ENCODE results near the gene ABCC4.
"Not testable (repeated sequence)": the region's sequence is repeated elsewhere in the genome, so short reads cannot be mapped to it uniquely, and the experiment has no call there.

ABCC4 gene

GRCh38 chr13:95185851-95186250 is 115.4 kb downstream of the ABCC4 start:
- peak overlapping the region; percentile 82 for H3K27ac Mint-ChIP-seq
- H3K36me3 Mint-ChIP-seq, result no peaks in the 10 kb centered on the region
- ATAC-seq, result peak; percentile 68
- peak overlapping the region; percentile 43 for H3K4me3 Mint-ChIP-seq
- H3K9me3 Mint-ChIP-seq, result no peaks in the 10 kb centered on the region
- H3K4me1 Mint-ChIP-seq, result peaks cover 33% of the 10 kb centered on the region
- no peak for DNase-seq (ENCODE audit: low spot score in 2 of 2)

GRCh38 chr13:95185311-95185710 is 115.9 kb downstream of the ABCC4 start:
- Mint-ChIP-seq H3K36me3 (no peaks in the 10 kb centered on the region), H3K9me3 (no peaks in the 10 kb centered on the region), H3K4me3 (peak overlapping the region; percentile 43), H3K27ac (peak overlapping the region; percentile 82), H3K4me1 (peaks cover 37% of the 10 kb centered on the region)
- DNase-seq (ENCODE audit: low spot score in 2 of 2) (no peak), ATAC-seq (no peak)

GRCh38 chr13:95184317-95184716 is 116.9 kb downstream of the ABCC4 start:
- Mint-ChIP-seq H3K4me1 (peaks cover 37% of the 10 kb centered on the region), H3K9me3 (no peaks in the 10 kb centered on the region), H3K27ac (peak overlapping the region; percentile 47), H3K36me3 (no peaks in the 10 kb centered on the region), H3K4me3 (peak overlapping the region; percentile 14)
- no peak for DNase-seq (ENCODE audit: low spot score in 2 of 2)
- peak; percentile 71 for ATAC-seq

- Mint-ChIP-seq H3K36me3 (no peaks in the 10 kb centered on the region), H3K9me3 (no peaks in the 10 kb centered on the region), H3K4me3 (no peak overlapping the region), H3K27ac (no peak overlapping the region), H3K4me1 (peaks cover 37% of the 10 kb centered on the region)
- ATAC-seq (no peak), DNase-seq (ENCODE audit: low spot score in 2 of 2) (no peak)
These were observed 118.5 kb downstream of the ABCC4 start for GRCh38 chr13:95182570-95183265.

GRCh38 chr13:95181586-95181985 is 119.7 kb downstream of the ABCC4 start:
- peaks cover 6% of the 10 kb centered on the region for H3K36me3 Mint-ChIP-seq
- H3K27ac Mint-ChIP-seq, result no peak overlapping the region
- DNase-seq (ENCODE audit: low spot score in 2 of 2) (no peak), ATAC-seq (peak; percentile 78)
- no peak overlapping the region for H3K4me3 Mint-ChIP-seq
- no peaks in the 10 kb centered on the region for H3K9me3 Mint-ChIP-seq
- peaks cover 34% of the 10 kb centered on the region for H3K4me1 Mint-ChIP-seq

- ATAC-seq (peak; percentile 31), DNase-seq (ENCODE audit: low spot score in 2 of 2) (no peak)
- H3K4me1 Mint-ChIP-seq, result peaks cover 26% of the 10 kb centered on the region
- no peaks in the 10 kb centered on the region for H3K9me3 Mint-ChIP-seq
- H3K4me3 Mint-ChIP-seq, result no peak overlapping the region
- H3K36me3 Mint-ChIP-seq, result peaks cover 6% of the 10 kb centered on the region
- H3K27ac Mint-ChIP-seq, result no peak overlapping the region
These were observed 120.6 kb downstream of the ABCC4 start for GRCh38 chr13:95180513-95181245.

GRCh38 chr13:95176611-95177259 is 124.5 kb downstream of the ABCC4 start:
- no peak for DNase-seq (ENCODE audit: low spot score in 2 of 2)
- ATAC-seq, result peak; percentile 33
- H3K4me1 Mint-ChIP-seq, result peaks cover 18% of the 10 kb centered on the region
- H3K36me3 Mint-ChIP-seq, result peaks cover 10% of the 10 kb centered on the region
- H3K27ac Mint-ChIP-seq, result no peak overlapping the region
- H3K4me3 Mint-ChIP-seq, result no peak overlapping the region
- no peaks in the 10 kb centered on the region for H3K9me3 Mint-ChIP-seq

- H3K4me1 Mint-ChIP-seq, result peaks cover 6% of the 10 kb centered on the region
- H3K9me3 Mint-ChIP-seq, result no peaks in the 10 kb centered on the region
- no peak for DNase-seq (ENCODE audit: low spot score in 2 of 2)
- ATAC-seq, result no peak
- no peak overlapping the region for H3K27ac Mint-ChIP-seq
- H3K4me3 Mint-ChIP-seq, result no peak overlapping the region
- peaks cover 16% of the 10 kb centered on the region for H3K36me3 Mint-ChIP-seq
These were observed 126.7 kb downstream of the ABCC4 start for GRCh38 chr13:95174517-95174916.

- ATAC-seq (no peak), DNase-seq (ENCODE audit: low spot score in 2 of 2) (no peak)
- H3K27ac Mint-ChIP-seq, result no peak overlapping the region
- no peak overlapping the region for H3K4me3 Mint-ChIP-seq
- H3K9me3 Mint-ChIP-seq, result no peaks in the 10 kb centered on the region
- peaks cover 20% of the 10 kb centered on the region for H3K36me3 Mint-ChIP-seq
- peaks cover 4% of the 10 kb centered on the region for H3K4me1 Mint-ChIP-seq
These were observed 133.1 kb downstream of the ABCC4 start for GRCh38 chr13:95168191-95168590.

- H3K9me3 Mint-ChIP-seq; ATAC-seq; H3K27ac Mint-ChIP-seq; DNase-seq (ENCODE audit: low spot score in 2 of 2); H3K4me3 Mint-ChIP-seq; H3K4me1 Mint-ChIP-seq: not testable (repeated sequence)
- H3K36me3 Mint-ChIP-seq, result peaks cover 18% of the 10 kb centered on the region
These were observed 134.2 kb downstream of the ABCC4 start for GRCh38 chr13:95167003-95167402.

GRCh38 chr13:95164830-95165229 is 136.4 kb downstream of the ABCC4 start:
- Mint-ChIP-seq H3K27ac (no peak overlapping the region), H3K36me3 (peaks cover 12% of the 10 kb centered on the region), H3K4me3 (no peak overlapping the region), H3K4me1 (no peaks in the 10 kb centered on the region), H3K9me3 (no peaks in the 10 kb centered on the region)
- DNase-seq (ENCODE audit: low spot score in 2 of 2) (no peak), ATAC-seq (no peak)

GRCh38 chr13:95160112-95160906 is 140.9 kb downstream of the ABCC4 start:
- no peaks in the 10 kb centered on the region for H3K9me3 Mint-ChIP-seq
- H3K36me3 Mint-ChIP-seq, result peaks cover 25% of the 10 kb centered on the region
- H3K4me1 Mint-ChIP-seq, result no peaks in the 10 kb centered on the region
- no peak overlapping the region for H3K4me3 Mint-ChIP-seq
- DNase-seq (ENCODE audit: low spot score in 2 of 2) (no peak), ATAC-seq (no peak)
- no peak overlapping the region for H3K27ac Mint-ChIP-seq

GRCh38 chr13:95159458-95159857 is 141.8 kb downstream of the ABCC4 start:
- Mint-ChIP-seq H3K9me3 (no peaks in the 10 kb centered on the region), H3K27ac (no peak overlapping the region), H3K36me3 (peaks cover 25% of the 10 kb centered on the region), H3K4me1 (no peaks in the 10 kb centered on the region), H3K4me3 (no peak overlapping the region)
- ATAC-seq (no peak), DNase-seq (ENCODE audit: low spot score in 2 of 2) (no peak)

- H3K4me1 Mint-ChIP-seq, result no peaks in the 10 kb centered on the region
These were observed 145.0 kb downstream of the ABCC4 start for GRCh38 chr13:95156208-95156607.

GRCh38 chr13:95155504-95155903 is 145.7 kb downstream of the ABCC4 start:
- no peaks in the 10 kb centered on the region for H3K9me3 Mint-ChIP-seq
- no peak for ATAC-seq
- no peaks in the 10 kb centered on the region for H3K4me1 Mint-ChIP-seq
- no peak overlapping the region for H3K4me3 Mint-ChIP-seq
- H3K36me3 Mint-ChIP-seq, result peaks cover 13% of the 10 kb centered on the region
- no peak for DNase-seq (ENCODE audit: low spot score in 2 of 2)
- H3K27ac Mint-ChIP-seq, result no peak overlapping the region

More at GRCh38 chr13:95156208-95156607, 145.0 kb downstream of the ABCC4 start:
- Mint-ChIP-seq H3K36me3 (peaks cover 13% of the 10 kb centered on the region), H3K27ac (no peak overlapping the region), H3K4me3 (no peak overlapping the region), H3K9me3 (no peaks in the 10 kb centered on the region)
- ATAC-seq (no peak), DNase-seq (ENCODE audit: low spot score in 2 of 2) (no peak)
